ENCODE data around the gene PCID2.

GRCh38 chr13:113182046-113182445 is 26.4 kb downstream of the PCID2 start:
- no peak for TF ChIP-seq GATA2 (IDR thresholded peaks at IDR 0.05; ENCODE audit: low read depth, low read length)
- TF ChIP-seq GATA3 (IDR thresholded peaks at IDR 0.05; ENCODE audit: low read depth, low read length) = no peak

Measured in SH-SY5Y (cell line).